B cell (primary cell): ENCODE data around the gene PCOLCE2. TPM values are rescaled to one million over a fixed set of nuclear protein-coding genes. Genes with fewer than 3 reads are reported as not detected.

ENCODE experiments used
- ATAC-seq: fragments of 200-7000 bp; cut with Tn5 transposase; one replicate; pipeline ENCODE4 v1.10.0; 2021; ENCODE audit warnings: low read depth, mild to moderate bottlenecking, moderate number of reproducible peaks, moderate library complexity
- CTCF ChIA-PET: fragments of 350-600 bp; sonication (Branson Sonifier 250); formaldehyde crosslinking; loops from one replicate; lab custom pipeline; 2021; ENCODE audit warnings: antibody characterized with exemption, inconsistent platforms; lab: Charles Lee
- POLR2A ChIA-PET: fragments of 350-600 bp; sonication (Branson Sonifier 250); formaldehyde crosslinking; loops from one replicate; lab custom pipeline; 2021; ENCODE audit warnings: antibody characterized with exemption; lab: Charles Lee
- DNase-seq: peaks from one replicate; pipeline ENCODE4 v3.0.0; 2013
- H2AFZ ChIP-seq: 2 replicates; pipeline ENCODE4 v1.6.1; 2012; ENCODE audit warnings: mild to moderate bottlenecking, low read depth, low read length; ENCODE audit not compliant: insufficient read depth, poor library complexity, severe bottlenecking
- H3K27ac ChIP-seq, 2 donors: 1 replicate in 1 of 2; 2 replicates in 1 of 2; pipeline ENCODE4 v1.5.1; 2012 to 2013; ENCODE audit warnings: low read length in 2 of 2, mild to moderate bottlenecking in 2 of 2, moderate library complexity in 1 of 2
- H3K27me3 ChIP-seq, 4 experiments: fragments of 200-600 bp in 1 of 4; sonication (generic) in 1 of 4; replicated peaks in 1 of 4; 1 replicate in 2 of 4; 2 replicates in 2 of 4; pipeline versions ENCODE4 v1.6.1 to v1.7.0; 2013 to 2016; ENCODE audit warnings: low read length in 3 of 4, mild to moderate bottlenecking in 2 of 4, mixed read lengths in 1 of 4, moderate library complexity in 1 of 4; ENCODE audit not compliant: insufficient read depth in 4 of 4, control insufficient read depth in 3 of 4; ENCODE audit errors: control extremely low read depth in 1 of 4
- H3K36me3 ChIP-seq, 2 experiments: replicated peaks in 1 of 2; 1 replicate in 1 of 2; 2 replicates in 1 of 2; pipeline versions ENCODE4 v1.6.1 to v1.7.1; 2013; ENCODE audit warnings: low read length in 1 of 2; ENCODE audit not compliant: insufficient read depth in 2 of 2, control insufficient read depth in 1 of 2; ENCODE audit errors: control extremely low read depth in 1 of 2, extremely low read depth in 1 of 2
- H3K4me1 ChIP-seq, 2 donors: fragments of 200-600 bp in 1 of 2; sonication (generic) in 1 of 2; 1 replicate in 1 of 2; 2 replicates in 1 of 2; pipeline versions ENCODE4 v1.5.1 to v1.6.1; 2013 to 2017; ENCODE audit warnings: low read length in 2 of 2; ENCODE audit not compliant: control insufficient read depth in 2 of 2, insufficient read depth in 2 of 2
- H3K4me2 ChIP-seq: replicated peaks from 2 replicates; pipeline ENCODE3; 2012; ENCODE audit warnings: mild to moderate bottlenecking, low read depth, low read length; ENCODE audit not compliant: poor library complexity, severe bottlenecking
- H3K4me3 ChIP-seq, 5 experiments: fragments of 200-600 bp in 1 of 5; sonication (generic) in 1 of 5; 1 replicate in 3 of 5; 2 replicates in 2 of 5; pipeline versions ENCODE4 v1.5.1 to v1.7.0; 2011 to 2016; ENCODE audit warnings: low read length in 4 of 5, mild to moderate bottlenecking in 4 of 5, low read depth in 2 of 5, control low read depth in 1 of 5, moderate library complexity in 1 of 5; ENCODE audit not compliant: insufficient read depth in 1 of 5; ENCODE audit errors: control extremely low read depth in 1 of 5, extremely low read depth in 1 of 5
- H3K79me2 ChIP-seq: fragments of 200-600 bp; sonication (generic); one replicate; pipeline ENCODE4 v1.6.0; 2016; ENCODE audit warnings: low read length; ENCODE audit not compliant: control insufficient read depth, insufficient read depth
- H3K9ac ChIP-seq: fragments of 200-600 bp; sonication (generic); 2 replicates; pipeline ENCODE4 v1.6.1; 2017; ENCODE audit warnings: mild to moderate bottlenecking, low read length, moderate library complexity
- H3K9me3 ChIP-seq, 3 donors: one replicate each; pipeline versions ENCODE4 v1.6.1 to v1.7.1; 2013; ENCODE audit warnings: low read length in 2 of 3; ENCODE audit not compliant: control insufficient read depth in 2 of 3, insufficient read depth in 1 of 3; ENCODE audit errors: control extremely low read depth in 1 of 3
- H4K20me1 ChIP-seq: 2 replicates; pipeline ENCODE4 v1.6.0; 2012; ENCODE audit warnings: mild to moderate bottlenecking, low read length; ENCODE audit not compliant: insufficient read depth, control insufficient read depth, poor library complexity, severe bottlenecking
- H3K27ac Mint-ChIP-seq: one replicate; pipeline ENCODE4 v1.8.0; 2021; ENCODE audit warnings: mixed read lengths
- H3K27me3 Mint-ChIP-seq: one replicate; pipeline ENCODE4 v1.8.0; 2021; ENCODE audit warnings: mixed read lengths
- H3K4me1 Mint-ChIP-seq: one replicate; pipeline ENCODE4 v1.8.0; 2021; ENCODE audit warnings: mixed read lengths
- H3K4me3 Mint-ChIP-seq: one replicate; pipeline ENCODE4 v1.8.0; 2021; ENCODE audit warnings: mixed read lengths
- H3K9me3 Mint-ChIP-seq: one replicate; pipeline ENCODE4 v1.8.0; 2022; ENCODE audit warnings: mixed read lengths; ENCODE audit not compliant: insufficient read depth
- EZH2 ChIP-seq: IDR thresholded peaks from 2 replicates; pipeline ENCODE4 v1.6.1; 2012; ENCODE audit warnings: borderline replicate concordance, low read depth, mild to moderate bottlenecking, moderate library complexity, low read length; ENCODE audit not compliant: insufficient read depth, poor library complexity, severe bottlenecking
- WGBS: methylation state at CpG from one replicate; pipeline ENCODE4 v1.1.5; 2013; ENCODE audit warnings: missing lambda C conversion rate; ENCODE audit not compliant: insufficient coverage; 5-methylcytosine and 5-hydroxymethylcytosine counted together
- intact Hi-C: fragments of 100-400 bp; cut with micrococcal nuclease; formaldehyde crosslinking; loops from one replicate; pipeline ENCODE4 v1.10.0; 2022
- polyA plus RNA-seq: library from polyadenylated mRNA; depleted of rRNA; stranded (reverse); fragments of >200 nt; gene quantifications from 2 replicates; pipeline ENCODE4 v1.2.3, GENCODE V29; 2012
- total RNA-seq, 2 donors: library from RNA; stranded (reverse); fragments of 120-200 nt in 1 of 2; gene quantifications; 1 replicate in 1 of 2; 2 replicates in 1 of 2; pipeline versions ENCODE4 v1.2.3 to v1.2.4, GENCODE V29; 2013 to 2022
- TF ChIP-seq, protein P1 (sequence below): fragments of 200-600 bp; IDR thresholded peaks from one replicate; pipeline ENCODE4 v1.8.0; 2022; ENCODE audit warnings: antibody characterized with exemption, mild to moderate bottlenecking

PCOLCE2 gene
- total and polyA plus RNA-seq, 2 donors (not counting 1 experiment from before 2014, with no cell fraction given): not detected

- H3K79me2 ChIP-seq: no peaks in the 10 kb centered on the region
- ATAC-seq (no peak), DNase-seq (no peak)
- no peaks in the 10 kb centered on the region for H4K20me1 ChIP-seq
- CTCF ChIA-PET: interaction anchor here (0.7 kb wide), 1 partner anchor 11 kb away, joined by 5 read pairs; no protein-coding TSS in a partner anchor
- no peak overlapping the region for H3K4me3 ChIP-seq
- no peak overlapping the region for H3K9ac ChIP-seq
- Mint-ChIP-seq H3K27ac (no peak overlapping the region), H3K4me3 (no peak overlapping the region), H3K27me3 (peaks cover 9% of the 10 kb centered on the region), H3K9me3 (no peaks in the 10 kb centered on the region), H3K4me1 (no peaks in the 10 kb centered on the region)
- no peak overlapping the region for H3K27ac ChIP-seq
- TF ChIP-seq, protein P1, sequence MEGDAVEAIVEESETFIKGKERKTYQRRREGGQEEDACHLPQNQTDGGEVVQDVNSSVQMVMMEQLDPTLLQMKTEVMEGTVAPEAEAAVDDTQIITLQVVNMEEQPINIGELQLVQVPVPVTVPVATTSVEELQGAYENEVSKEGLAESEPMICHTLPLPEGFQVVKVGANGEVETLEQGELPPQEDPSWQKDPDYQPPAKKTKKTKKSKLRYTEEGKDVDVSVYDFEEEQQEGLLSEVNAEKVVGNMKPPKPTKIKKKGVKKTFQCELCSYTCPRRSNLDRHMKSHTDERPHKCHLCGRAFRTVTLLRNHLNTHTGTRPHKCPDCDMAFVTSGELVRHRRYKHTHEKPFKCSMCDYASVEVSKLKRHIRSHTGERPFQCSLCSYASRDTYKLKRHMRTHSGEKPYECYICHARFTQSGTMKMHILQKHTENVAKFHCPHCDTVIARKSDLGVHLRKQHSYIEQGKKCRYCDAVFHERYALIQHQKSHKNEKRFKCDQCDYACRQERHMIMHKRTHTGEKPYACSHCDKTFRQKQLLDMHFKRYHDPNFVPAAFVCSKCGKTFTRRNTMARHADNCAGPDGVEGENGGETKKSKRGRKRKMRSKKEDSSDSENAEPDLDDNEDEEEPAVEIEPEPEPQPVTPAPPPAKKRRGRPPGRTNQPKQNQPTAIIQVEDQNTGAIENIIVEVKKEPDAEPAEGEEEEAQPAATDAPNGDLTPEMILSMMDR: no peak
- no peak for TF ChIP-seq EZH2
- H3K4me2 ChIP-seq: no peak overlapping the region
- POLR2A ChIA-PET: no interaction called here
- no CpG with 5 or more reads among the region's 2 CpGs for WGBS
- H2AFZ ChIP-seq: no peak overlapping the region
- no peaks in the 10 kb centered on the region for H3K4me1 ChIP-seq
- H3K27me3 ChIP-seq: no peaks in the 10 kb centered on the region
- intact Hi-C loops: no loop called here
- H3K36me3 ChIP-seq: no peaks in the 10 kb centered on the region
- no peaks in the 10 kb centered on the region for H3K9me3 ChIP-seq
Observed at GRCh38 chr3:142839831-142840230, 49.1 kb downstream of the PCOLCE2 start.

DNA sequence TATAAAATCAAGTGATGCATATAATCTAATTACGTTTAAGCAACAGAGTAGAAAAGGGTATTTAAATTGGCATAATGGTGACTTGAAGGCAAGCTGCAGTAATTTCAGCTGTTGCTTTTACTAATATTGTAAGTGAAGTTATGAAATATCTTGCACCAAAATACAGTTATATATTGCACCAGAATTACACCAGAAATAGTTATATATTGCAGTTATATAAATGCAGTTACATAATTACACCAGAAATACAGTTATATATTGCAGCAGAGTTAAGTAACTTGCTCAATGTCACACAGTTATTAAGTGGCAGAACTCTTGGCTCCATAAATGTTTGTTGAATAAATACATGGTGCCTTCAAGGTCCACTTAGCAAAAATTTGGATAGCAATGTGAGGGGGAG, 51.4 kb downstream of the PCOLCE2 start:
- Histone ChIP-seq H3K79me2 (no peaks in the 10 kb centered on the region), H3K9me3 (no peaks in the 10 kb centered on the region)
- POLR2A ChIA-PET: no interaction called here

More for the DNA sequence above, 51.4 kb downstream of the PCOLCE2 start:
- no peak overlapping the region for H3K4me3 ChIP-seq
- H3K9ac ChIP-seq: no peak overlapping the region
- H3K4me1 ChIP-seq: no peaks in the 10 kb centered on the region
- no peak overlapping the region for H2AFZ ChIP-seq
- Mint-ChIP-seq H3K4me3 (no peak overlapping the region), H3K27me3 (peaks cover 9% of the 10 kb centered on the region), H3K9me3 (no peaks in the 10 kb centered on the region), H3K4me1 (no peaks in the 10 kb centered on the region), H3K27ac (no peak overlapping the region)
- H3K4me2 ChIP-seq: no peak overlapping the region
- TF ChIP-seq, protein P1: no peak
- TF ChIP-seq EZH2: no peak
- H3K36me3 ChIP-seq: no peaks in the 10 kb centered on the region
- intact Hi-C loops: no loop called here
- no peak overlapping the region for H3K27ac ChIP-seq
- no peak for DNase-seq
- no CpG with 5 or more reads among the region's 1 CpG for WGBS
- ATAC-seq: no peak
- CTCF ChIA-PET: no interaction called here
- H4K20me1 ChIP-seq: no peaks in the 10 kb centered on the region
- H3K27me3 ChIP-seq: no peaks in the 10 kb centered on the region
